ENCODE data around the gene LDLRAD3.
"Not testable (repeated sequence)": the region's sequence is repeated elsewhere in the genome, so short reads cannot be mapped to it uniquely, and the experiment has no call there.

The LDLRAD3 gene

DNA sequence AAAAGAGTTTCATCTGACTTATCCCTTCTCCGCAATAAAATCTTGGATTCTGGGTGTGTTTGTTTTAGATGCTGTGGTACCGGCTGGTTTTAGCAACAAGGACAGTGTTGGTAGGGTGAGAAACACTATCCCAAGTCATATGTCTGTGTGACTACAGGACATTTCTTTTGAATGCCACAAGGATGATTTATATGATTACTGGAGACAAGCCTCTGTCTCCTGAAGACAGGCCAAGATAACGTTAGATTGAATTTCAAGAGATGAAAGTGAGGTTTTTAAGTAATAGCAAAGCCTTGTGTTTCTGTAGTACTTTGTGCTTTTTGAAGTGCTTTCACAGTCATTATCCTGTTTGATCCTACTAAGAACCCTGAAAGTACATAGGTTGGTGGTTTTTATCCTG lies 243.8 kb downstream of the LDLRAD3 start:
- DNase-seq (ENCODE audit: low spot score), result no peak
- H3K27ac ChIP-seq, result no peak overlapping the region
- ChIA-PET POLR2A (ENCODE audit: low non-redundant PET) (no interaction called here), CTCF (no interaction called here)
- TF ChIP-seq, protein P1, sequence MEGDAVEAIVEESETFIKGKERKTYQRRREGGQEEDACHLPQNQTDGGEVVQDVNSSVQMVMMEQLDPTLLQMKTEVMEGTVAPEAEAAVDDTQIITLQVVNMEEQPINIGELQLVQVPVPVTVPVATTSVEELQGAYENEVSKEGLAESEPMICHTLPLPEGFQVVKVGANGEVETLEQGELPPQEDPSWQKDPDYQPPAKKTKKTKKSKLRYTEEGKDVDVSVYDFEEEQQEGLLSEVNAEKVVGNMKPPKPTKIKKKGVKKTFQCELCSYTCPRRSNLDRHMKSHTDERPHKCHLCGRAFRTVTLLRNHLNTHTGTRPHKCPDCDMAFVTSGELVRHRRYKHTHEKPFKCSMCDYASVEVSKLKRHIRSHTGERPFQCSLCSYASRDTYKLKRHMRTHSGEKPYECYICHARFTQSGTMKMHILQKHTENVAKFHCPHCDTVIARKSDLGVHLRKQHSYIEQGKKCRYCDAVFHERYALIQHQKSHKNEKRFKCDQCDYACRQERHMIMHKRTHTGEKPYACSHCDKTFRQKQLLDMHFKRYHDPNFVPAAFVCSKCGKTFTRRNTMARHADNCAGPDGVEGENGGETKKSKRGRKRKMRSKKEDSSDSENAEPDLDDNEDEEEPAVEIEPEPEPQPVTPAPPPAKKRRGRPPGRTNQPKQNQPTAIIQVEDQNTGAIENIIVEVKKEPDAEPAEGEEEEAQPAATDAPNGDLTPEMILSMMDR (conservative IDR thresholded peaks at IDR 0.05; ENCODE audit: low read depth), result no peak

DNA sequence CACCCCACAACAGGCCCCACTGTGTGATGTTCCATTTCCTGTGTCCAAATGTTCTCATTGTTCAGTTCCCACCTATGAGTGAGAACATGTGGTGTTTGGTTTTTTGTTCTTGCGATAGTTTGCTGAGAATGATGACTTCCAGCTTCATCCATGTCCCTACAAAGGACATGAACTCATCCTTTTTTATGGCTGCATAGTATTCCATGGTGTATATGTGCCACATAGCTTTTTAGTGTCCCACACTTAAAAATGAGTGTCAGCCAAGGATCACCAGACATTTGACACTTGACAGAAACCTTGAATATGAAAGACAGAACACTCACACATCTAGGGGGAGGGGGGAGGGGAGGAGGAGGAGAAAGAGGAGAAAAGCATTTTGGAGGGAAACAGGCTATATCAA lies 245.9 kb downstream of the LDLRAD3 start:
- DNase-seq (ENCODE audit: low spot score); POLR2A ChIA-PET (ENCODE audit: low non-redundant PET); H3K27ac ChIP-seq; CTCF ChIA-PET: not testable (repeated sequence)

DNA sequence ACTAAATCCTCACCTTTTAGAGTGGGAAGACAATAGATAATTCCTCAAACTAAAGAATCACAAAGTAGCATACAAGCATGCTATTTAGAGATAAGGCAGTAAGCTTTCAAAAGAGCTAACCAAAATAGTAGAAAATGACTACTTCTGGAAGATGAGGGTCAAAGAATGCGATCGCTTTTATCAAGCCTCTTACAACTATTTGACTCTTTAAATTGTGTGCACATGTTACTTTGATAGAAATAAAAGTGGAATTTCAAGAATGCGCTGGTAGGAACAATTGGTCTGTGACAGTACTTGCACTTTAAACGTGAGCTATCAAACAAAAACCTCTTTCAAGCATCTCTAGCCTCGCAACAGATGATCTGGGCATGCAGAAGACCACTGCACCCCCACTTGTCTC lies 248.1 kb downstream of the LDLRAD3 start:
- CTCF ChIA-PET, result interaction anchor here (0.7 kb wide), 1 partner anchor 207 kb away, joined by 4 read pairs; no protein-coding TSS in a partner anchor

DNA sequence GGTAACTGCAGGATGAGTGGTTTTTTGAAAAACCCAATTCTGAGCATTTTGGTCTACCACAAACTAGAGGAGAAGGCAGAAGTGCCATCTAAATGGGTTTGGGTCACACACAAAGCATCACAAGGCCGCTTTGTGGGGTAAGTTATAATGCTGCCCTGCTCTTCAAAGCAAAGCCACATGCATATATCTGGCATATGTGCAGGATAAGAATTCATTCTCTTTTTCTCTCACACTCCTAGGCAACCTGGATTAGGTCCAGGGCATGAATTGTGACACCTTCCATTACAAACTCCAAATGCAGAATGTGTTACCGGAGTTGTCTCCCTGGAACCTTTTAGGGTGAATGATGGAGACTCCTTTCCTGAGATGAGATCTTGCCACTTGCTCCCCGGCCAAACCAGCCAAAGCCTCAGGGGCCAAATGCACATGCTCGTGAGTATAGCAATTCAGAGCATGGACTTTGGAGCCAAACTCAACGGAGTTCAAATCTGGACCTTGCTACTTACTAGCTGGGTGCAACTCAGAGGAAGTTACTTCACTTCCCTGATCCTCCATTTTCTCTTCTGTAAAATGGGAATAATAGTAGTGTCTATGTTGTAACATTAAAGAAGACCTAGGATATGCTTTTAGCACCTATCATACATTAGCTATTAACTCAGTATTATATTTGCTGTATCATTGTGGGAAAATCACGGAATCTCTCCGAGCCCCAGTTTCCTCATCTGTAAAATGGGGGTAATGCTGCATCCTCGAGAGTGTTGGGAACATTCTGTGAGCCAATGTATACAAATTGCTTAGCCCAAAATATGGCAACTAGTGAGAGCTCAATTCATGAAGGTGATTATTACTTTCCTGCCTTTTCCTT lies 248.8 kb downstream of the LDLRAD3 start:
- H3K27ac ChIP-seq, result no peak overlapping the region
- no peak for DNase-seq (ENCODE audit: low spot score)
- TF ChIP-seq, protein P1 (conservative IDR thresholded peaks at IDR 0.05; ENCODE audit: low read depth), result no peak
- ChIA-PET POLR2A (ENCODE audit: low non-redundant PET) (interaction anchor here (0.5 kb wide), 1 partner anchor 59 kb away, joined by 6 read pairs; no protein-coding TSS in a partner anchor), CTCF (interaction anchor here (0.5 kb wide), 1 partner anchor 979 kb away, joined by 4 read pairs; no protein-coding TSS in a partner anchor)

More for the DNA sequence above, 248.1 kb downstream of the LDLRAD3 start:
- POLR2A ChIA-PET (ENCODE audit: low non-redundant PET), result no interaction called here
- TF ChIP-seq, protein P1 (conservative IDR thresholded peaks at IDR 0.05; ENCODE audit: low read depth), result no peak
- no peak overlapping the region for H3K27ac ChIP-seq
- no peak for DNase-seq (ENCODE audit: low spot score)

DNA sequence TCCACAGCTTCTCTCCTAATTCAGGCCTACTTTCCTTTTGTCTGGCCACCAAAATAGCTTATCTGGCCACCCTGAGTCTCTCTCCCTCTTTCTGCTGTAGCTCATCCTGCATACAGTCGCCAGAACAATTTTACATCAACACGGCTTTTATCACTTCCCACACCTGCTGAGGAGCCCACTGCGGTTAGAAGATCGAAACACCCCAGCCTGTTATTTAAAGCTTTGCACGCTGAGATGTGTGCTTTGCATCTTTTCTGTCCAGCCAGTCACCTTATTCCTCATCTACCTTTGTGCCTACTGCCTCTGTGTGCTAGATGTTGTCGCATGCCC lies 249.4 kb downstream of the LDLRAD3 start:
- ChIA-PET POLR2A (ENCODE audit: low non-redundant PET) (interaction anchor here (0.5 kb wide), 1 partner anchor 60 kb away, joined by 6 read pairs; no protein-coding TSS in a partner anchor), CTCF (interaction anchor here (0.5 kb wide), 1 partner anchor 39 kb away, joined by 4 read pairs; no protein-coding TSS in a partner anchor)
- no peak for DNase-seq (ENCODE audit: low spot score)
- no peak overlapping the region for H3K27ac ChIP-seq
- TF ChIP-seq, protein P1 (conservative IDR thresholded peaks at IDR 0.05; ENCODE audit: low read depth), result no peak

DNA sequence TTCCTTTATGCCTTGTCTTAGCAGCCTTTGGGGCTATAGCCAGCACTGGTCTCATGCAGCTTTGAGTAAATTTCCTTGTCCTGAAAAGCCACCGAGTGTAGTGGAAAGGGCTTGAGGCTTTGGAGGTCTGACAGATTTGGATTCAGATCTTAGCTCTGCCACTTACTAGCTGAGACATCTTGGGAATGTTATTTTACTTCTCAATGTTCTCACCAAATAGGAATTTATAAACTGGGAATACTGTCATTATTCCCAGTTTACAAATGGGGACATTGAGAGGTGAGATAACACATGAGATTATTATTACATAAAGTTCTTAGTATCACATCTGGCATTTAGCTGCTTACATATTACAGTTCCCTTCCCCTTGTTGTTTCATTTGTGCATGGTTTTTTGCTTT lies 249.9 kb downstream of the LDLRAD3 start:
- DNase-seq (ENCODE audit: low spot score), result no peak
- no peak overlapping the region for H3K27ac ChIP-seq
- TF ChIP-seq, protein P1 (conservative IDR thresholded peaks at IDR 0.05; ENCODE audit: low read depth), result no peak
- CTCF ChIA-PET, result interaction anchor here (0.5 kb wide), 1 partner anchor 39 kb away, joined by 4 read pairs; no protein-coding TSS in a partner anchor
- POLR2A ChIA-PET (ENCODE audit: low non-redundant PET), result no interaction called here
